NOMO-1 treated with dmso at 0.1 percent for 144 hours (cell line): ENCODE results near the gene PLEKHG1.

ENCODE experiments used
- DNase-seq: peaks from one replicate; lab custom pipeline; 2025; ENCODE audit not compliant: unreplicated experiment; lab: John Stamatoyannopoulos, UW

Gene PLEKHG1

DNA sequence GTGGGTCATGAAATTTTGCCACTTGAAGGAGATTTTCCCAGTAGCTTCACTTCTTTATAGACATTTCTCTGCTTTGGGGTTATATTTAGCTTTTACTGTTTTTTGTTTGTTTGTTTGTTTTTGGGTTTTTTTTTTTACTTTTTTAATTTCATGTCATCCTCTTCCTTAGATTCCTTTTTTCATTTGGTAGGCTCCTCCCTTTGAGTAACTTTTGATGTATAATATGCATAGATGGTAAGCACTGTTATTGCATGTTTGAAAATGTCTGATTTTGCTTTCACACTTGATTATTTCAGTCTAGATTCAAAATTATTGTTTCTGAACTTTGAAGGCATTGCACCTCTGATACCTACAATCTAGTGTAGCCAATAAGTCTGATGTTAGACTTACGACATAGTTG, 37.6 kb downstream of the PLEKHG1 start:
- no peak for DNase-seq

DNA sequence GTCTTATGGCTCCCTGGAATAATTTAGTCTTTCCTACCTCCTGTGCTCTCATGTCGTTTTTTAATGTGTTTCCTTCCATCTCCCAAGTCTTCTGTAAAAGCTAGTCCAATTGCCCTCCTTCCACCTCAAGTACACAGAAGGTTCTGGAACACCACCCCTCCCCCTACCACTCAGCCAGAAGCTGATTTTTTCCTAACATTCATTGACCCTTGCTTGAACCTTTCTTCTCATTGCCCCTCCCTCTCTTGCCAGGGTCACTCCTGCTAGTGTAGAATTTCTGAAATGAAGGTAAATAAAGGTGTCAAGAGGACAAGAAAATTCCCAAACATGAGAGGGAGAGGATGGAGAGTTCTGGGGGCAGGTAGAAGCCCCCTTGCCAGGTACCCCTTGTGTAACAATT, 38.6 kb downstream of the PLEKHG1 start:
- DNase-seq = no peak

DNA sequence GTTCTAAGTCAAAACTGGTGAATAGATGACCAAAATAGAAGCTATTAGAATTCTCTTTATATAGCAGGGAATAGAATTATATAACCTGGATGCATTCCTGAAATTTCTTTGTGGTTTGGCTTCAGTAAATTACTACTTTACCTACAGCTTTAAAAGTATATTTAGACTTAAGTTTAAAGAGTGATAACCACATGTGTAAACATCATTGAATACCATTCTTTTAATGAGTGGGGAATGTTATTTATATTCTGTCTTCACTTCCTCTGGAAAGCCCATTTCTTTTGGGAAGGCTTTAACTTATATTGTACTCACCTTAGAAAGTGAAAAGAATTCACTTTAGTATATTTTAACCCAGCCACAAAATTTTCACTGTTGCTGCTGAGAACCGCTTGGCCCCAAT, 39.1 kb downstream of the PLEKHG1 start:
- no peak for DNase-seq

DNA sequence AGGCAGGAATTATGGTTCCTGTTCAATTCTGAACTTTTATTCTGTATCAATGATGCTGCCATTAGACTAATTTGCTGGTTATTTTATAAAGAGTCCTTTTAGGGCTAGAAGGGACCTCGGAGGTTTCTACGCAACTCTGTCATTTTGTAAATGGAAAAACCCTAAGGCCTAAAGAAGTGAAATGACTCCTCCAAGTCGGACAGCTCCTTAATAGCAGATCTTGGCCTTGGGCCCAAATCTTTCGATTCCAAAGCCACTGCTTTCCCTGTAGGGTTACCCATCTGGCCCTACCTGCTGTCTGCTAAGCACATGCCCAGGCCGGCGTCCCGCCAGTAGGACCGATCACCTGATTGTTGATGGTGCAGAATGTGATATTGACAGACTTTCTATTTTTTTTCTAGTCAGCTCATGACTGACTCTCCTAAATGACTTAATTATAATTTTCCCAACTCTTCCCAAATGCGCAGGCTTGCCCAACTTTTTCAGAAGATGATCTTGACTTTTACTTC, 40.2 kb downstream of the PLEKHG1 start:
- DNase-seq = no peak

GRCh38 chr6:150640556-150641209, 41.0 kb downstream of the PLEKHG1 start:
- DNase-seq = no peak

DNA sequence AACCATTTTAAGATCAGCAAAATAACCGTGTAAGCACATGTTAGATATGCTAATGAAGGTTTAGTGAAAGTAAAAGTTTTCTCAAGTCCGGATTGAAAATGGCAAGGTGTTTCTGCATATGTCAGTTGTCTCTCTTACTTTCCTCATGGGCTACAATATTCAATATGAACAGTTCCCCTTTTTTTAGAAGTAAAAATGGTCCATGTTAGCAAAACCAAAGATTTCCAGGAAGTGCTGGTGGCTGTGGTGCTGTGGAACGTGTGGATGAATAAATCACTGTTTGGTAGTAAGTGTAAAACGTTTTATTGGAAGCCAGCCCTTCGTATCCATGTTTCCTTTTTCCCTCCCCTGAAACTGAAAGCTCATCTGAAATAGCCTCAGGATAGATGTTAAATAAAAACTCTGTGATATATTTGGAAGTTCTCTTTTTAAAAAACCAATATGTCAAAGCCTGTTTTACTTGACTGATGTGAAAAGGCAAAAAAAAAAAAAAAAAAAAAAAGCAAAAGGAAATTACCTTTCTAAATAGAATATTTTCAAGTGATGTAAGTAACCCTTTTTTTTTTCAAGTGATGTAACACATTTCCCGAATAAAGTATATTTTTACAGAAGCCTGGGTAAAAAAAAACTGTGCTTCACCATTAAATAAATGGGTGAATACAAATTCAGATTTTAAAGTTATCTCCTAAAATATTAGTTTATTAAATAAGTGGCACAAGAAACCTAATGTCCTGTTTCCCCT, 41.9 kb downstream of the PLEKHG1 start:
- peak; percentile 16 for DNase-seq

DNA sequence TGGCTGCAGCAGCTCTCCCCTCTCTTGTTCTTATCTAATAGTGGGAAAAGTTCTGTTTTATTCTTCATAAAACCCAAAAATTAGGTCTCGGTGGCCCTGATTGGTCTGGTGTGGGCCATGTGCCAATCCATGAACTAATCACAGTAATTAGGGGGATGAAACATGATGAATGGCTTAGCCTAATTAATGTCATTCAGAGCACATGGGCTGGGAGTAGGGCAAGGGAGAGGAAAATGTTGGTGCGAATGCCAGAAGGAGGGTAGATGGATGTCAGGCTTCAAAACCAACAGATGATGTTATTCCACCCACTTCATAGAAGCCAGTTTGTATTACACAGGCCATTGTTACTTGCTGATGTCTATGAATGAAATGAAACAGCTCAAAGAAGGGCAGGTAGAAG, 46.5 kb downstream of the PLEKHG1 start:
- no peak for DNase-seq

DNA sequence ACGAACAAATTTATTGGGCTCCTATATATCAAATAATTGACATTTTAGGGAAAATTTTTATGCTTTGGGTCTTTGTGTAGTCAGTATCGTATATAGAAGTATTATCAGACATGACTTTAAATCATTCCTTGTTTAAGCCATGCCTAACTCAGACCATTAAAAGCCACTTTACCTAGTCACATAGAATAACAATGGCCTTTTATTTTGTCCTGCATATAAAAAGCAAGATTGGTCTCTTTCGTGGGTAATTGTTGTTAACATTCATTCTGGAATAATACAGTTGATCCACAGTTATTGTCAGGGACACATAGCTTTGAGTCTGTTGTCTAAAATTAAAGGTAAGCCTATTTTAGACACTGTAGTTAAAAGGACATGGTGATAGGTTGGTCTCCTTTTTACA, 47.4 kb downstream of the PLEKHG1 start:
- DNase-seq = no peak
